Endothelial cell of umbilical vein (primary cell): ENCODE measurements around the gene ZBTB39. TPM values are rescaled to one million over a fixed set of nuclear protein-coding genes. Genes with fewer than 3 reads are reported as not detected.

Experiments used
- BruUV-seq: library from RNA; stranded (reverse); fragments of 400-500 nt; replicated peaks from 2 replicates; lab custom pipeline; 2021; lab: Mats Ljungman, UMichigan
- CTCF ChIA-PET: fragments of 300-600, 350-600 bp; sonication (Branson Sonifier 250); formaldehyde crosslinking; loops from one replicate; lab custom pipeline; 2021; ENCODE audit warnings: antibody characterized with exemption, inconsistent platforms; lab: Charles Lee
- POLR2A ChIA-PET: fragments of 300-600, 350-600 bp; sonication (Branson Sonifier 250); formaldehyde crosslinking; loops from one replicate; lab custom pipeline; 2021; ENCODE audit warnings: antibody characterized with exemption, inconsistent platforms; lab: Charles Lee
- DNase-seq: peaks from one replicate; pipeline ENCODE4 v3.0.0-alpha.2; 2011; ENCODE audit warnings: low read depth, low spot score
- FAIRE-seq: peaks from 2 replicates; lab custom pipeline; 2011; peaks lifted over from hg19 to GRCh38; lab: Jason Lieb, UNC
- H2AFZ ChIP-seq: 2 replicates; pipeline ENCODE4 v1.6.0; 2012; ENCODE audit warnings: low read depth, low read length, control low read depth, inconsistent platforms
- H3K27ac ChIP-seq: 2 replicates; pipeline ENCODE4 v1.5.1; 2011; ENCODE audit warnings: low read depth, mild to moderate bottlenecking, control low read depth, low read length, moderate library complexity; ENCODE audit not compliant: insufficient read depth
- H3K27me3 ChIP-seq, 2 experiments: 2 replicates each; pipeline versions ENCODE4 v1.6.0 to v1.6.1; 2011; ENCODE audit warnings: low read length in 2 of 2, mixed read lengths in 1 of 2; ENCODE audit not compliant: control insufficient read depth in 2 of 2, insufficient read depth in 2 of 2
- H3K36me3 ChIP-seq, 2 experiments: 2 replicates in 1 of 2; 3 replicates in 1 of 2; pipeline ENCODE4 v1.5.1; 2011; ENCODE audit warnings: low read length in 2 of 2, mild to moderate bottlenecking in 1 of 2, moderate library complexity in 1 of 2; ENCODE audit not compliant: control insufficient read depth in 2 of 2, insufficient read depth in 2 of 2; ENCODE audit errors: extremely low read depth in 1 of 2
- H3K4me1 ChIP-seq: 3 replicates; pipeline ENCODE4 v1.5.1; 2011; ENCODE audit warnings: mild to moderate bottlenecking, low read length; ENCODE audit not compliant: control insufficient read depth, insufficient read depth; ENCODE audit errors: extremely low read depth
- H3K4me2 ChIP-seq: 2 replicates; pipeline ENCODE4 v1.6.1; 2011; ENCODE audit warnings: low read length, control low read depth, mixed read lengths; ENCODE audit not compliant: insufficient read depth
- H3K4me3 ChIP-seq, 3 experiments: fragments of 200-600 bp in 1 of 3; sonication (generic), shearing (Covaris generic) in 1 of 3; replicated peaks in 1 of 3; 2 replicates each; pipeline ENCODE4 v1.5.1; 2011 to 2016; ENCODE audit warnings: control low read depth in 3 of 3, low read length in 3 of 3, mild to moderate bottlenecking in 2 of 3, inconsistent platforms in 1 of 3, low read depth in 1 of 3, moderate library complexity in 1 of 3; ENCODE audit not compliant: insufficient read depth in 1 of 3
- H3K79me2 ChIP-seq: 2 replicates; pipeline ENCODE4 v1.6.0; 2012; ENCODE audit warnings: low read length, inconsistent platforms; ENCODE audit not compliant: control insufficient read depth, insufficient read depth
- H3K9ac ChIP-seq: replicated peaks from 2 replicates; pipeline ENCODE3; 2011; ENCODE audit warnings: low read length, control low read depth; ENCODE audit not compliant: insufficient read depth; ENCODE audit errors: extremely low read depth
- H3K9me1 ChIP-seq: replicated peaks from 3 replicates; pipeline ENCODE4 v1.6.0; 2011; ENCODE audit warnings: mild to moderate bottlenecking, low read length; ENCODE audit not compliant: control insufficient read depth, insufficient read depth; ENCODE audit errors: extremely low read depth
- H3K9me3 ChIP-seq: replicated peaks from 2 replicates; pipeline ENCODE4 v1.5.1; 2012; ENCODE audit warnings: low read length, inconsistent platforms; ENCODE audit not compliant: control insufficient read depth, insufficient read depth
- H4K20me1 ChIP-seq: replicated peaks from 2 replicates; pipeline ENCODE3; 2011; ENCODE audit warnings: mild to moderate bottlenecking, low read length; ENCODE audit not compliant: control insufficient read depth, insufficient read depth; ENCODE audit errors: extremely low read depth
- CTCF ChIP-seq, 2 donors: IDR thresholded peaks; 1 replicate in 1 of 2; 2 replicates in 1 of 2; pipeline ENCODE4 v1.5.1; 2011; ENCODE audit warnings: low read length in 2 of 2, mild to moderate bottlenecking in 2 of 2, moderate library complexity in 2 of 2, control low read depth in 1 of 2, inconsistent platforms in 1 of 2, low read depth in 1 of 2; ENCODE audit not compliant: insufficient read depth in 1 of 2; ENCODE audit errors: extremely low read depth in 1 of 2
- GATA2 ChIP-seq: IDR thresholded peaks from 2 replicates; pipeline ENCODE4 v1.7.0; 2011; ENCODE audit warnings: low read depth, mild to moderate bottlenecking, moderate library complexity, mixed read lengths, low read length; ENCODE audit not compliant: insufficient read length, insufficient read depth
- MYC ChIP-seq: IDR thresholded peaks from one replicate; pipeline ENCODE4 v1.6.1; 2011; ENCODE audit warnings: mild to moderate bottlenecking, low read depth, low read length
- POLR2AphosphoS5 ChIP-seq: IDR thresholded peaks from 2 replicates; pipeline ENCODE4 v1.6.1; 2012; ENCODE audit warnings: low read depth, mild to moderate bottlenecking, control low read depth, low read length, moderate library complexity; ENCODE audit not compliant: insufficient read depth
- dilution Hi-C: fragments of 300-500 bp; cut with MboI; formaldehyde crosslinking; loops from one replicate; pipeline ENCODE4 v1.15.0; 2019; ENCODE audit warnings: low sequenced_read_pairs; ENCODE audit not compliant: extremely low pct_ligation_motif_present
- intact Hi-C: fragments of 100-400 bp; cut with micrococcal nuclease; formaldehyde crosslinking; loops from one replicate; pipeline ENCODE4 v1.10.0; 2022
- polyA plus RNA-seq, 4 experiments: library from polyadenylated mRNA; depleted of rRNA in 3 of 4; stranded (reverse) in 3 of 4; unstranded in 1 of 4; fragments of >200 nt; gene quantifications; 2 replicates each; pipeline versions ENCODE4 v1.2.1 to v1.2.3, GENCODE V29; 2011 to 2012; ENCODE audit warnings: missing spikeins in 1 of 4
- total RNA-seq: library from RNA; stranded (reverse); gene quantifications from 2 replicates; pipeline ENCODE4 v1.2.3, GENCODE V29; 2021

ZBTB39 gene
- total and polyA plus RNA-seq, 2 donors (not counting 3 experiments of a cell fraction or from before 2014, with no cell fraction given): 5.9 to 8.5 TPM

GRCh38 chr12:57001448-57001906, 4.9 kb downstream of the ZBTB39 start:
- ChIA-PET CTCF (interaction anchor here (0.6 to 3.5 kb wide), 44 partner anchors 10 to 372 kb away, joined by 3 to 50 read pairs (median 4); partner anchors contain the start of genes HSD17B6, NACA and TAC3), POLR2A (interaction anchor here (0.8 kb wide), 1 partner anchor 276 kb away, joined by 3 read pairs; the partner anchor contains the start of gene NACA)
- BruUV-seq: no TSS peak
- dilution Hi-C loops (no loop called here), intact Hi-C loops (loop anchor here (1.0 to 5.0 kb wide), 4 partner anchors 14 to 244 kb away; no protein-coding TSS in a partner anchor)
- no peaks in the 10 kb centered on the region for H3K9me3 ChIP-seq
- no peak overlapping the region for H3K4me2 ChIP-seq
- FAIRE-seq (peak; percentile 81), DNase-seq (peak; percentile 76)
- no peaks in the 10 kb centered on the region for H4K20me1 ChIP-seq
- H2AFZ ChIP-seq: no peak overlapping the region
- H3K9me1 ChIP-seq: no peaks in the 10 kb centered on the region
- peak; percentile 17 for TF ChIP-seq POLR2AphosphoS5
- TF ChIP-seq GATA2: no peak
- peak; percentile 81 for TF ChIP-seq CTCF (IDR thresholded peaks at IDR 0.05; ENCODE audit: extremely low read depth in 1 of 2, insufficient read depth in 1 of 2, low read depth in 1 of 2, low read length in 2 of 2)
- TF ChIP-seq MYC: no peak
- no peaks in the 10 kb centered on the region for H3K27me3 ChIP-seq
- peaks cover 0 to 30% of the 10 kb centered on the region in 2 experiments for H3K36me3 ChIP-seq
- H3K4me1 ChIP-seq: peaks cover 5% of the 10 kb centered on the region
- no peak overlapping the region for H3K9ac ChIP-seq
- H3K79me2 ChIP-seq: peaks cover 19% of the 10 kb centered on the region
- H3K27ac ChIP-seq: no peak overlapping the region
- H3K4me3 ChIP-seq: no peak overlapping the region

GRCh38 chr12:57000393-57000792, 6.0 kb downstream of the ZBTB39 start:
- no peak overlapping the region for H3K27ac ChIP-seq
- H3K4me2 ChIP-seq: no peak overlapping the region
- peaks cover 3% of the 10 kb centered on the region for H3K4me1 ChIP-seq
- H4K20me1 ChIP-seq: no peaks in the 10 kb centered on the region
- ChIA-PET CTCF (interaction anchor here (1.4 to 3.5 kb wide), 7 partner anchors 9 to 237 kb away, joined by 4 to 44 read pairs (median 8); partner anchors contain the start of gene HSD17B6), POLR2A (no interaction called here)
- no peaks in the 10 kb centered on the region for H3K9me3 ChIP-seq
- H3K4me3 ChIP-seq: no peak overlapping the region
- peak; percentile 12 for FAIRE-seq
- no peaks in the 10 kb centered on the region for H3K9me1 ChIP-seq
- H2AFZ ChIP-seq: no peak overlapping the region
- BruUV-seq: no TSS peak
- TF ChIP-seq POLR2AphosphoS5: no peak
- TF ChIP-seq GATA2: no peak
- DNase-seq: no peak
- H3K9ac ChIP-seq: no peak overlapping the region
- intact Hi-C loops: loop anchor here (5.0 kb wide), 1 partner anchor 53 kb away; no protein-coding TSS in a partner anchor
- no peaks in the 10 kb centered on the region for H3K27me3 ChIP-seq
- dilution Hi-C loops: no loop called here
- H3K79me2 ChIP-seq: peaks cover 13% of the 10 kb centered on the region
- H3K36me3 ChIP-seq: peaks cover 0 to 30% of the 10 kb centered on the region in 2 experiments
